Activated CD4-positive, alpha-beta T cell treated with anti-CD3 and anti-CD28 coated beads, Interleukin-2, amount 50 U/mL, for 4 hours (primary cell): ENCODE results near the gene MYO16.
"Not testable (repeated sequence)": the region's sequence is repeated elsewhere in the genome, so short reads cannot be mapped to it uniquely, and the experiment has no call there.

Experiments
- DNase-seq, 2 experiments: peaks; one replicate each; pipeline ENCODE4 v3.0.0-alpha.2; 2020

The MYO16 gene

DNA sequence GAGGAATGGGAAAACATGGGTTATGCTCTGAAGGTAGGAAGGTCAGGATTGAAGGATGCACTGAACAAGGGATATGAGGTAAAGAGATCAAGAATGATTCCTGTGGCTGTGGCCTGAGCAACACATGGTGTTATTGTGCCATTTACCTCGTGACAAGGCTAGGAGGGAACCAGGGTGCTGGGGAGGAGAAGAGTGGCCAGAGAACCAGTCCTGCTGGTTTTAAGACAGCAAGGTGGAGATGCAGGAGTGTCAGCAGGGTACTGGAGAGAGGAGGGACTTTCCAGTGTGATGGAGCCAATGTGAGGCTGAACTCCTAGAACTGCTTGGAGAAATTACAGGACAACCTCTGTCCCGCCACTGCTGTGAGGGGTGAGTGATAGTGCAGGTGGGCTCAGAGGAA, 282.4 kb downstream of the MYO16 start:
- DNase-seq = no peak

DNA sequence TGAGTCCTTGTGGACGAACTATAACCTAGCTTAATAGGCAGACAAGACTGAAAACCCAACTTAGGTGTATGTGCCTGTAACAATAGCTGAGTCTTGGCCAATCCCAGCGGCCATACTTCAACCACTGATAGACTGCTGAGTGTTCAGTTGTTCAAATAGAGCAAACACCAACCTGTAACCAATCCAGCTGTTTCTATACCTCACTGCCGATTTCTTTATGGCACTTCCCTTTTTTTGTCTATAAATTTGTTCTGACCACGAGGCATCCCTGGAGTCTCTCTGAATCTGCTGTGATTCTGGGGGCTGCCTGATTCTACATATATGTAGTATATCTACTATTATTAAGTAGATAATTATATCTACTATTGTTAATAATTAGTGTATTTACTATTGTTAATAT, 284.3 kb downstream of the MYO16 start:
- DNase-seq = not testable (repeated sequence)

DNA sequence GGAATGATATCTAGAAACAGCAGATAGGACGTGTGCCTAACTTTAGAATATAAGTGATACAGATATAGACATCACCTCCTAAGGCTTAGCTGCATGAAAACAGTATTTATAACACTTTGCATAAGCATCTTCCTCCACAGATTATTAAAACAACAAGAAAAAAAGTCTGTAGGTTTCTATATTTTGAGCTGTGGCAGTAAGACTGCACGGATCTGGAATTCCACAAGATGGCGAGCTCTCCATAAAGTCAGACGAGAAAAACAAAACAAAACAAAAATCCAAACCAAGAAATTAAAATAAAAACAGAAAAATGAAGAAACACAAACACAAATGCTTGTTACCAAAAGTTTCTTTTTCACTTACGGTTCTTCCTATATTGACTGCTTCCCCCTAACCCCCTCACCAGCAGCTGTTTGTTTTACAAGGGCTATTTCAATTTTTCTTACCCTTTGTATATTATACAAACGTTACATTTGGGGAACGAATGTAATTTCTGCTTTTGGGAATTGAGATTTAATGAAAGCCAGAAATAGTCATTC, 285.8 kb downstream of the MYO16 start:
- no peak for DNase-seq

- DNase-seq = peak; percentile 73 to 79
These were observed 286.5 kb downstream of the MYO16 start for GRCh38 chr13:108915634-108916512.

DNA sequence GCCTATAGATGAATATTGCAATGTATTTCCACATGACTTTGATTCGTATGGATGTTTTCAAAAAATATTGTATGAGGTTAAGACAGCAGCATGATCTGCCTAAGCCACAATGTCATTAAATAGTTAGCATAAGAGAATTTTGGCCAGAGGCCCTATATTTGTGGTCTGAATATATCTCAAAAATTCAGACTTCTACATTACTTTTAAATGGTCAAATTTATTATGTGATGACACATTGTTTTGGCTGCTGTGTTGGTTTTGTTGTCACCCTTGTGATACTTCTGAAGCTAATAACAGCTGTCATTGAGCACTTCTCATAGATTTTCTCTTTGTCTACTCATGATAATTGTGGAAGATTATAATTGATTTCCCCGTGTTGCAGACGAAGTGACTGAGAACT, 288.2 kb downstream of the MYO16 start:
- no peak for DNase-seq

- no peak for DNase-seq
These were observed 289.9 kb downstream of the MYO16 start for GRCh38 chr13:108919036-108919907.

- no peak for DNase-seq
These were observed 290.7 kb downstream of the MYO16 start for GRCh38 chr13:108920137-108920536.

GRCh38 chr13:108921238-108921637, 291.8 kb downstream of the MYO16 start:
- DNase-seq = no peak

GRCh38 chr13:108922108-108922507, 292.7 kb downstream of the MYO16 start:
- DNase-seq = no peak

- no peak for DNase-seq
These were observed 294.1 kb downstream of the MYO16 start for GRCh38 chr13:108923386-108924047.

DNA sequence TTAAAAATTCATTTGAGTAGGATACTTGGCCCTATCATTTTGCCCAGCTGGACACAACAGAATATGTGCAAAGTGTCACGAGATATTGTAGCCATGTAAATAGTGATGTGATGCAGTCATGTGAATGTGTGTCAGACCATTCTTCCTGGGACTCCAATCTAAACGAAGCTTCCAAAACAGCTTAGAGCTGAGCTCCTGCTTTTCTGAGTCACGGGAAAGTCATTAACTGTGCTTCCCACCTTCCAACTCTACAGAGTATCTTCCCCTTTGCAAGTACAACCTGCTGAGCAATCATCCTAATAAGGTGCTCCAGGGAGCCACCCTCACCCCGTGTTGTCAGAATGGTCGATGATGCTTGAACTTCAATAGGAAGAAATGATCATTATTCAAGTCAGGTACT, 294.7 kb downstream of the MYO16 start:
- no peak for DNase-seq

GRCh38 chr13:108924541-108924940, 295.1 kb downstream of the MYO16 start:
- no peak for DNase-seq

- DNase-seq = no peak
These were observed 295.7 kb downstream of the MYO16 start for GRCh38 chr13:108925070-108925469.

DNA sequence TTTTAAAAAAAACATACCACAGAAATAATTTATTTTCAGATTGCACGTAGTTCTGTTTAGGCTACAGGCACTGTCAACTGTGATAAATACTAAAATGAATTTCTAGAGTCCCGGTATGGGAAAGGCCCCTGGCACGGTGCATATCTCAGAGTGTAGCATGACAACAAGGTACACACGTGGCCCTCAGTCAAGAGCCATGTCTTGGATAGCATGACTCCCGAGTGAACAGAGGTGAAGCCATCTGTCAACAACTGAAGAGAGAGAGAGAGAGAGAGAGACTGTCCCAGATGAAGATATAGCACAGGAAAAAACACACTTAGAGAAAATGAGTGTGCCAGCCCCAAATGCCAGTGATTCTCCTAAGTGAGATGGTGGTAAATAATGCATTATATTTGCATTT, 297.5 kb downstream of the MYO16 start:
- no peak for DNase-seq

DNA sequence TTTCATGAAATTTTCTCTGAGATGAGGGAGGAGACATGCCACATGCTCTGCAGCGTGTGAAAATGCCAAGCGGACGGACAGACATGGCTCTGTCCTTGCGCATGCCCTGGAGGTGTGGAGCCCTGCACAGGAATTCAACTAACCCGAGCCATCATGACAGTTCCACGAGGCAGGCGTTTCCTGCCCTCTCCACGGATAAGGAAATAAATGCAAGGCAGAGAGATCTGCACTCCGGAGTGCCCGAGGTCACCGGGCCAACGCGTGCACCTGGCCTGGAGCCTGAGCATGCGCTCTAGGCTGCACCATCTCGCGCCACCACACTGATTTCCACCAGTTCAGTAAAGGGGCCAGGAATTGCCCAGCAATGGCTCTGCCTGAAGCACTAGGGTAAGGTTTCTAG, 298.2 kb downstream of the MYO16 start:
- no peak for DNase-seq

DNA sequence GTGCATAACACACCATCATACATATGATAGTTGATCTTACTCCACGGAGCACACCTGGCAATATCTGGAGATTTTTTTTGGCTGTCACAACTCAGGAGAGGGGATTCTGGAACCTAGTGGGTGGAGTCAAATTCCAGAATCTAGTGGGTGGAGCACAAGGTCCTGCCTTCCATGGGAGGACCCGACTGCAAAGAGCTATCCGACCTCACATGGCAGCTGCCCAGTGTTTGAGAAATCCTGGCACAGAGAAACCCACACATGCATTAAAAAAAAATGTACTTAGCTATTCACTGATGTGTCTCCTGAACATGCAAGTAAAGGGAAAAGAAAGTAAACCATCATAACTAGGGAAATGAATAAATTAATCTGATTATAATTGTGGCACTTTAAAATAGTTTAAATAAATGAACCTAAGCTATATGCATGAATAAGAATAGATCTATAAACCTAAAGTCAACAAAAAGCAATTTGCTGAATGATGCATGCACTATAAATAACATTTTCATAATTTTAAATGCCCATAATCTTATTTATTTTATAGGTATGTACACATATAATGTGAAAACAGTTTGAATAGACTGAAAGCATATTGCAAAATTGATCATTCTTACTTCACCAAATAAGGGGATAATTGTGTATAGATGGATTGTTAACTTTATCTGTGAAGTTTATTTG, 300.3 kb downstream of the MYO16 start:
- no peak for DNase-seq

GRCh38 chr13:108932196-108932595, 302.8 kb downstream of the MYO16 start:
- DNase-seq = no peak

DNA sequence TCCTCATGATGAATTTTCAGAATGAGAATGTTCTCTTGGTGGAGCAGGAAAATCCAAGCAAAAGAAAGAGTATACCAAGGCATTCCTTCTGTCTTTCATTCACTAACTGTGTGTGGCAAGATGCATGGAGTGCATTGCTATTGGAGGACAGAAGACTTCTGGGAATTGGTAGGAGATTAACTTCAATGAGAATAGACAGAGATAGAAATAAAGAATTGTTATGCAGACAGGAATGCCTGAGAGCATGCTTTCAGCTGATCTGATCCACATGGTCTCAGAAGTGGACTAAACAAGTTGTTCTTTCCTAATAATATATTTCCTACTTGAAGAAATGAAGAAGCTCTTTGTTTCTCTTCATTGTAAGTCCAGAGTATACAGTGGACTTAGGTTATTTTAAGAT, 303.6 kb downstream of the MYO16 start:
- DNase-seq = no peak

DNA sequence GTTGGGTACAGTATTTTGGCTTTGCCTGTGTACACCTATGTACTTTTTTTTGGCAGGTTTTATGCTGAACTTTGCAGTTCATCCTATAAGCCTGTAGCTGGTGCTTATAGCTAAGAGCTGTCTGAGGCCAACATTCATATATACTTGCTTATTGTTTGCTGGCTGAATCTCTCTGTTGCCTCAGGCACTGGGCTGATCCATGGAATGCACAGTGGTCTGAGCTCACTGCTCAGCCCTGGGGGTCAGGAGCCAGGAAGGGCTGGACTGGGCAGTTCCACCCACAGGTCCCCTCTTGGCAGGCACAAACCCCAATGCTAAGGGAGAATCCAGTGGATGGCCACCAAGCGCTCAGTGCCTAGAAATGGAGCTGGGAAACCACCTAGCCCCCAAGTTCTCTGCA, 308.7 kb downstream of the MYO16 start:
- no peak for DNase-seq

GRCh38 chr13:108940121-108940520, 310.7 kb downstream of the MYO16 start:
- DNase-seq = no peak

DNA sequence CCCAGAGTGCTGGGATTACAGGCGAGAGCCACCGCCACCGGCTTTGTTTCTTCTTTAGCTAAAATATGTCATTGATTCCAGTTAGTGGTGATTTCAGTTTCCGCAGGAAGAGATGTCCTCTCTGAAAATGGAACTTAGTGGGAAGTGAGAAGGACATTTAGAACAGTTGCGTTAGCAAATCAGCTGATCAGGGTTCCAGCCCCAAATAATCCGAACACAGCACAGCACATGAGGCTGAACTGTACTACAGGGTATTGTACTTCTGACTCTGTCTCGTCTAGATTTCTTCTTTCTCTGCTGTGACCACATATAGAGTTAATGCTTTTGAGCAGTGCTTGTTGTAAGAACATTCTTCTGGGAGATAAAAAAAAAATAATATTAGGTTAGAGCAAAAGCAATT, 314.4 kb downstream of the MYO16 start:
- no peak for DNase-seq

GRCh38 chr13:108944760-108945159, 315.3 kb downstream of the MYO16 start:
- DNase-seq = no peak
